IPS-11a (cell line): ENCODE results near the gene CLRN1.

Experiments used
- H3K4me3 ChIP-seq: one replicate; pipeline ENCODE4 v1.5.1; 2013; ENCODE audit warnings: low read depth, low read length, control low read depth

CLRN1 gene

GRCh38 chr3:150925751-150926201 lies 46.8 kb downstream of the CLRN1 start:
- no peak overlapping the region for H3K4me3 ChIP-seq

DNA sequence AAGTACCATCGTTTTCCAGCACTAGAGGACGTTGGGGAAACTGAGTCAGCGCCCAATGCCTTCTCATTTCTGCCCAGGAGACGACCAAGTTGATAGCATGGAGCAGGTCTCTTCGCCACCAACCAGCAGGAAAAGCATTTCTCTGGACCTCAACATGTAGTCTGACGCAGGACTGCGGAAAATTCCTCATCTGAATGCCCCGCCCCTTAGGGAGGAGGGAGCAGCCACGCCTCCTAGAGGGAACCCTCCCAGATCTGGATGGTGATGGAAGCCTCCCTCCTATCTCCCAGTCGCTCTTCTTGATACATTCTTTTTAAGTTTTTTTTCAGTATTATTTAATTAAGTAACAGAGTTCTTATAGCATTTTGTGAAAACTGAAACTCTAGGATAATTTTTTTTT lies 49.9 kb downstream of the CLRN1 start:
- no peak overlapping the region for H3K4me3 ChIP-seq

- H3K4me3 ChIP-seq, result no peak overlapping the region
Observed at GRCh38 chr3:150921209-150921608, 51.3 kb downstream of the CLRN1 start.

DNA sequence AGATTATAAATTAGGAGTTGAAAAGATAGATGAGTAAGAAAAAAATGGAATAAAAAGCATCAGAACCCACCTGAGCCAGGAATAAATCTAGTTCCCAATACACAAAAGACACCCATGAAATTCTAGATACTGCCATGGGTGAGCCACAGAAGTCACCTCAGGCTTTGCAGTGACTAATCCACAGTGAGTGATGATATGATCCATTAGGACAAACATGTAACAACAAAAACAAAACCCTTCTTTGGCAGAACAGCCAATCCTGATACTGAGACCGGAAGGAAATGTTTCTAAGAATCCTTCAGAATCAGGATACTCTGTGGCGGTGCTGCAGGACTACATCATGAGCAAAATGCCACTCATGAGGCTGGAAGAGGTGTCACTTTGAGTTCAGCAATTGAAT lies 52.3 kb downstream of the CLRN1 start:
- H3K4me3 ChIP-seq, result no peak overlapping the region

DNA sequence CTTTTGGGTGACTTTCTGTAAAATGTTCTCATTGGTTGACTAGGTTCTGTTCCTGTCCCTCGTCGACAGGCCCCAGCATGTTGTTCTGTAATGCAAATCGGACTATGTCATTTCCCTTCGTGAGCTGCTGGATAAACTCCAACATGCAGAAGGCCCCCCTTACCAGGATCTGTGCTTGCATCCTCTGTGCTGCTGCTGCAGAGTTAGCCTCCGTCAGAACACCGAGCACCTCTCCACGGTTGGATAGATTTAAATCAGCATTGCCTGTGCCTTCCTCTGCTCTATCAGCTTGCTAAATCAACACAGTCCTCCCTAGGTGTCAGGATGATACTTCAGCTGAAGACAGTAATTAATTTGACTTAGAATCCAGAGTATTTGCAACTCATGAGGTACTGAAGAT lies 54.6 kb downstream of the CLRN1 start:
- no peak overlapping the region for H3K4me3 ChIP-seq

GRCh38 chr3:150913133-150913922 lies 59.2 kb downstream of the CLRN1 start:
- H3K4me3 ChIP-seq, result no peak overlapping the region

GRCh38 chr3:150912501-150912900 lies 60.0 kb downstream of the CLRN1 start:
- no peak overlapping the region for H3K4me3 ChIP-seq

DNA sequence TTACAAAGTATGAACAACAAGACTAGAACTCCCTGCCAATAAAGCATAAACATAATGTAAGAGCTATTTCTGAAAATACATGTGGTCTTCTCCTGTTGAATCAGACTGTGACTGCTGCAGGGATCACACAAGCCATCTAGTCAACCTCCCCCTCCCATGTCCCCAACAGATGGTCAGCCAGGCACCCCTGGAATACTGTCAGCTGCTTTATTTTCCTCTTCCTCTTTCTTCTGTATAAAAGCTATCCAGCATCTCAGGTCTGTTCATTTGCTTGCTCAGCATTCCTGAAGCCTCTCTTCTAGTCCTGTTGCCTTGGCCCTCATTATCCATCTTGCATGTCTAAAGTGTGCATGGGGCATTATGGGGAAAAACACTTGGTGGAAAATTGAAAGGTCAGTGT lies 60.8 kb downstream of the CLRN1 start:
- H3K4me3 ChIP-seq, result no peak overlapping the region

DNA sequence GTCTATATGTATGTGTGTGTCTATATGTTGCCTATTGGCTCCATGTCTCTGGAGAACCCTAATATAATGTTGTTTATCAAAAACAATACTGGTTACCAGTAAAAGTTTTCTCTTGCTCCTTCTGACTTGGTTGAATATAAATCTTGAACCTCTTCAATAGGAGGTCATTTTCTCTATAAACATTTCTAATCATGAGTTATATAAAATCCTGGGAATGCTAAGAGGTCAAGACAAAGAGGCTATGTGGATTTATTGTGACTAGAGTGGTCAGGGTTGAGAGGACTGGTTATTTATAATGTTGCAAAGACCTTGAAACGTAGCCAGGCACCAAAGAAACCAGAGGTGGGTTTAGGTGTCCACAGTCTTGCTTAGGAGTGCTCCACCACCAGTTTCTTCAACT lies 66.1 kb downstream of the CLRN1 start:
- no peak overlapping the region for H3K4me3 ChIP-seq

- no peak overlapping the region for H3K4me3 ChIP-seq
Observed at GRCh38 chr3:150905746-150906145, 66.8 kb downstream of the CLRN1 start.

GRCh38 chr3:150905339-150905738 lies 67.2 kb downstream of the CLRN1 start, which contains the start of gene MINDY4B:
TSS of gene MINDY4B (minus strand) at chr3:150905439. CDS start at chr3:150905439, 0 bp downstream.
- H3K4me3 ChIP-seq, result no peak within 1 kb of the TSS

DNA sequence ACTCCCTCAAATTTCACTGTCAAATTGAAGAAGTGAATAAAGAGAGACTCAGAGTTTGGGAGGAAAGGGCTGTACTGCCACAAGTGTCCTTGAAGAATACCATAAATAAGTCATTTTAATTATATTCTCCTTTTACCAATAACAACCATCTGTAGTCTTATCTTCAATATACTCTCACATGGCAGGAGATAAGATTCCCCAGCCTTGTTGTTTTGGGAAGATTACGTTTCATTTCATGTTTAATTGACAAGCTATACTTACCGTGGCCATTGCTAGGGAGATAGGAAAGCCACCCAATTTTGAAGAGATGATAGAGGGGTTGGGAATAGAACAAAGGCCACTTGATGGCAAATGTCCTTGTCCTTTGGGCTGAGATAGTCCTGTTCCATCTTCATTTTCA lies 69.5 kb downstream of the CLRN1 start:
- no peak overlapping the region for H3K4me3 ChIP-seq

- H3K4me3 ChIP-seq, result no peak overlapping the region
Observed at GRCh38 chr3:150901793-150902192, 70.7 kb downstream of the CLRN1 start.

DNA sequence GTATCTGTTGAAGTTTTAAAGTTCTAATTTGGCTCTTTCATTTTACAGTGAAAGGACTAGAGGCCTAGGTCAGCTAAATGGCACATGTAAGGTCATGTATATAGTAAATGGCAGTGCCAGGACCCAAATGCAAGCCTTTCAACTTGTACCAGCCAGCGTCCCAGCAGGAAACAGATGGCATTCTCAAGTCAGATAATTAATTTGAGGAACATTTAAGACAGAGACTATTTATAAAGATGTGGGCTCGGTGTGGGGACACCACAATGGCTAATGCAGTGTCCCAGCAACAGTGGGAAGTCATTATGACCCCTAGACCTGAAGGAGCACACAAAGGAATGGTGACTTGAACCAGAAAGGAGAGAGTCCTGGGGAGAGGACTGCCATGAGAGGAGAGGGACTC lies 73.4 kb downstream of the CLRN1 start:
- no peak overlapping the region for H3K4me3 ChIP-seq

DNA sequence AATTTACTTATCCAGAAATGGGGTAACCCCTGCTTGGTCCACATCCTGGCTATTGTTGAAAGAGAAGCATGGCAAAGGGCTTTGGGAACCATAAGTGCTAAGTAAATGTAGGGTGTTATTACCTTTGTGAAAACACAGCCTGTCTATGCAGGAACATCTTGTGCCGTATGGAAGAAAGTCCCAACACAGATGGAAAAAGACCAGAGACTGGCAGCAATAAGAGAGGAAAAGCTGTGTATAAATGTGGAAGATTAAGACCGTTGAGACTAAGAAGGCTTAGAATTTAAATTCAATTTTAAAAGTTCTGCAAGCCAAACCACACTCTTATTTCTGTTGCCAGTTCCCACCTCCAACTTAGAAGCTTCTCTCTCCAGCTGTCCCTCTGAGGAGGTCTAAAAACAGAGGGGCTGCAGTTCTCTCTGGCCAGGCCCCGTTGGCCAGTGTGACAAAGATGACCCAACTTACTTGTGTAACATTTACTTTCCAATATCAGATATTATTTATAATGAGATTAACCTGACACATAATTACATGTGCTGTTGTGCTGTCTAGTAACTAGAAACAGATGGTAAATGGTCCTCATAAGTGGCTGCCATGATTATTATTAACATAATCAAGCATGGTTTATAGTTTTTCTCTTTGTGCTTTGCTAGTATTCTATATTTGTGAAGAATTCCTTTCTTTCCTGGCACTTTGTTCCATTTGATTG lies 74.3 kb downstream of the CLRN1 start:
- H3K4me3 ChIP-seq, result no peak overlapping the region

DNA sequence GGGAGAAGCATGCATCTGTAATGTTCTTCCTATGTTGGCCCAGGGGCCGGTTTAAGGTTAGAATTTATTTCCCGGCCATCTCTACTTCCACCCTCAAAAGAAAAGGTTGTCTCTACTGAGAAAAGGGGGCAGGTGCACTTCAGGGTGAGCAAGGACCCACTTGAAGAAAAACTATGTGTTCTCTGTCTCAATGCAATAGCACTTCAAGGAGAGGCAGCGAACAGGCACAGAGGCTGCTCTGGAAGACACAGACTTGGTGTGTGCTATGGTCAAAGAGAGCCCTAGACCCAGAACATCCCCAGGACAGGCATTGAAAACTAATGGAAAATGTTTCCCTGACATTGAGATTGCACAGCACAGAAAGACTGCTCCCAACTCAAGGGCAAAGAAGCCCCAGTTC lies 74.9 kb downstream of the CLRN1 start:
- no peak overlapping the region for H3K4me3 ChIP-seq

GRCh38 chr3:150890831-150891230 lies 81.7 kb downstream of the CLRN1 start:
- no peak overlapping the region for H3K4me3 ChIP-seq

- H3K4me3 ChIP-seq, result no peak overlapping the region
Observed at GRCh38 chr3:150890295-150890694, 82.2 kb downstream of the CLRN1 start.

GRCh38 chr3:150889106-150889505 lies 83.4 kb downstream of the CLRN1 start:
- H3K4me3 ChIP-seq, result no peak overlapping the region

DNA sequence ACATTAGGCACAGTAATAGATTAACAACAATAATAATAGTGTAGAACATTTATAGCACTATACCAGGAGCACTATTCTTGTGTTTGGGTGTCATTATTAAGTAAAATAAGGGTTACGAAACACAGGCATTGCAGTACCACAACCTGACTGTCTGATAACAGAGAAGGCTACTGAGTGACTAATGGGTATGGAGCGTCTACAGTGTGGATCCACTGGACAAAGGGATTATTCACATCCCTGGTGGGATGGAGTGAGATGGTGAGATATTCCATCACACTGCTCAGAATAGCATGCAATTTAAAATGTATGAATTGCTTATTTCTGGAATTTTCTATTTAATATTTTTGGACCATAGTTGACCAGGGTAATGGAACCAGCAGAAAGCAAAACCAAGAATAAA lies 85.5 kb downstream of the CLRN1 start:
- H3K4me3 ChIP-seq, result no peak overlapping the region

- H3K4me3 ChIP-seq, result no peak overlapping the region
Observed at GRCh38 chr3:150885535-150885934, 87.0 kb downstream of the CLRN1 start.

- H3K4me3 ChIP-seq, result no peak overlapping the region
Observed at GRCh38 chr3:150878996-150879575, 93.4 kb downstream of the CLRN1 start.
